HG03066 (cell line): Measurements from ENCODE around the gene TANC1.
A peak's percentile ranks its signal among the peaks of the same experiment; 100 is the strongest.

Experiments
- ATAC-seq: cut with Tn5 transposase; IDR thresholded peaks from one replicate; pipeline ENCODE4 v1.9.1; 2021; ENCODE audit warnings: low read depth; ENCODE audit not compliant: unreplicated experiment

The TANC1 gene

GRCh38 chr2:159183346-159183745 is 214.9 kb downstream of the TANC1 start:
- ATAC-seq, result no peak

GRCh38 chr2:159185401-159186130 is 217.1 kb downstream of the TANC1 start:
- ATAC-seq, result peak; percentile 62

GRCh38 chr2:159186462-159186861 is 218.0 kb downstream of the TANC1 start:
- no peak for ATAC-seq

GRCh38 chr2:159187106-159187505 is 218.7 kb downstream of the TANC1 start:
- ATAC-seq, result no peak

GRCh38 chr2:159188449-159188848 is 220.0 kb downstream of the TANC1 start:
- ATAC-seq, result no peak

GRCh38 chr2:159192371-159192918 is 224.0 kb downstream of the TANC1 start:
- no peak for ATAC-seq

GRCh38 chr2:159193791-159194190 is 225.4 kb downstream of the TANC1 start:
- no peak for ATAC-seq

GRCh38 chr2:159194241-159194640 is 225.8 kb downstream of the TANC1 start:
- no peak for ATAC-seq

GRCh38 chr2:159195697-159196096 is 227.3 kb downstream of the TANC1 start:
- no peak for ATAC-seq

- ATAC-seq, result no peak
These were observed 228.0 kb downstream of the TANC1 start for GRCh38 chr2:159196393-159196925.

GRCh38 chr2:159199236-159199635 is 230.8 kb downstream of the TANC1 start:
- no peak for ATAC-seq

GRCh38 chr2:159199761-159200465 is 231.5 kb downstream of the TANC1 start:
- ATAC-seq, result no peak

- ATAC-seq, result no peak
These were observed 232.1 kb downstream of the TANC1 start for GRCh38 chr2:159200498-159200897.

- ATAC-seq, result peak; percentile 97
These were observed 233.1 kb downstream of the TANC1 start for GRCh38 chr2:159201360-159202063.

GRCh38 chr2:159202568-159203071 is 234.2 kb downstream of the TANC1 start:
- no peak for ATAC-seq

- ATAC-seq, result no peak
These were observed 236.1 kb downstream of the TANC1 start for GRCh38 chr2:159204381-159205144.

- no peak for ATAC-seq
These were observed 238.4 kb downstream of the TANC1 start for GRCh38 chr2:159206736-159207380.

- ATAC-seq, result no peak
These were observed 240.0 kb downstream of the TANC1 start for GRCh38 chr2:159208438-159208837.
